Cortex of kidney (tissue), 1 donor: ENCODE measurements around the gene CCDC106.

ENCODE experiments used
- DNase-seq: peaks from one replicate; lab custom pipeline; 2025; lab: John Stamatoyannopoulos, UW

Gene CCDC106

GRCh38 chr19:55652311-55653128 lies 4.5 kb downstream of the CCDC106 start:
- DNase-seq: no peak

GRCh38 chr19:55653651-55654322 lies 5.8 kb downstream of the CCDC106 start:
- DNase-seq: peak; percentile 91

GRCh38 chr19:55654323-55654867 lies 6.4 kb downstream of the CCDC106 start:
- peak; percentile 91 for DNase-seq

GRCh38 chr19:55654868-55655647 lies 7.0 kb downstream of the CCDC106 start, which contains the start of gene U2AF2:
U2AF2 (plus strand) TSS chr19:55655035; CDS start chr19:55655105, 70 bp downstream.
- no peak for DNase-seq

- DNase-seq: no peak
These were observed 7.6 kb downstream of the CCDC106 start for GRCh38 chr19:55655648-55656040.

- DNase-seq: no peak
These were observed 8.5 kb downstream of the CCDC106 start for GRCh38 chr19:55656552-55656951.

GRCh38 chr19:55656988-55657747 lies 9.2 kb downstream of the CCDC106 start:
- no peak for DNase-seq

- DNase-seq: no peak
These were observed 10.9 kb downstream of the CCDC106 start for GRCh38 chr19:55658846-55659459.

GRCh38 chr19:55659822-55660221 lies 11.8 kb downstream of the CCDC106 start:
- no peak for DNase-seq

- DNase-seq: no peak
These were observed 12.4 kb downstream of the CCDC106 start for GRCh38 chr19:55660404-55660803.

GRCh38 chr19:55660991-55661390 lies 13.0 kb downstream of the CCDC106 start:
- DNase-seq: no peak

- no peak for DNase-seq
These were observed 13.8 kb downstream of the CCDC106 start for GRCh38 chr19:55661826-55662225.

- no peak for DNase-seq
These were observed 16.0 kb downstream of the CCDC106 start for GRCh38 chr19:55663846-55664536.

GRCh38 chr19:55666343-55667005 lies 18.5 kb downstream of the CCDC106 start:
- no peak for DNase-seq

- DNase-seq: no peak
These were observed 19.0 kb downstream of the CCDC106 start for GRCh38 chr19:55667006-55667381.

- DNase-seq: no peak
These were observed 19.5 kb downstream of the CCDC106 start for GRCh38 chr19:55667511-55667910.

- DNase-seq: no peak
These were observed 19.9 kb downstream of the CCDC106 start for GRCh38 chr19:55667958-55668357.

GRCh38 chr19:55668603-55669348 lies 20.8 kb downstream of the CCDC106 start:
- DNase-seq: no peak
